BE2C (cell line): ENCODE measurements around the gene DUSP8.

Experiments
- DNase-seq: peaks from one replicate; pipeline ENCODE4 v3.0.0-alpha.2; 2020
- H3K27me3 ChIP-seq: fragments of 250-450 bp; sonication (Bioruptor Pico); 2 replicates; pipeline ENCODE4 v1.5.1; 2020; ENCODE audit warnings: mild to moderate bottlenecking
- H3K36me3 ChIP-seq: fragments of 250-450 bp; sonication (Bioruptor Pico); 2 replicates; pipeline ENCODE4 v1.5.1; 2020; ENCODE audit warnings: mild to moderate bottlenecking
- H3K4me1 ChIP-seq: fragments of 250-450 bp; sonication (Bioruptor Pico); 2 replicates; pipeline ENCODE4 v1.5.1; 2020
- H3K4me3 ChIP-seq: 2 replicates; pipeline ENCODE4 v1.5.1; 2011; ENCODE audit warnings: low read depth, low read length
- H3K9me3 ChIP-seq: fragments of 250-450 bp; sonication (Bioruptor Pico); 2 replicates; pipeline ENCODE4 v1.5.1; 2020
- TF ChIP-seq, protein P1 (sequence below): IDR thresholded peaks from 2 replicates; pipeline ENCODE4 v1.5.1; 2012; ENCODE audit warnings: mild to moderate bottlenecking, low read depth, low read length

Gene DUSP8

DNA sequence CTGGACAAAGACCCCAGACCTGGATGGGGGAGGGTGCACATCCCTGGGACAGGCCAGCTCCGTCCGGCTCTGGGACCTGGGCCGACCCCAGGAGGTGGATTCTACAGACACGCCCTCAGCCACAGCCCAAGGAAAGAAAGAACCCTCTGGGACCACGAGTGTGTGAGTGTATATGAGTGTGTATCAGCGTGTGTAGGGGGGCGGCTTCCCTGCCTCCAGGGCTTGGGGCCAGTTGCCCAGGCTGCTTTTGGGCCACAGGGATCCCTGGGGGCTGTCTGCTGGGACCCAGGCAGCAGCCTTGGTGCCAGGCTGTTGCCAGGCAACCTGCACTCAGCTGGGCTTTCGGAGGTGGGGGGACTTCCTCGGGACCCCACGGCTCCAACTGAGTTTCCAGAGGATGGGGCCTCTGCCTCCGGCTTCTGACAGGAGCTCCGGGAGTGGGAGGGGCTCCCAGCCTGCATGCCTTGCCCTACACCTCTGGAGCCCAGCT is 8.9 kb downstream of the DUSP8 start:
- Histone ChIP-seq H3K27me3 (no peaks in the 10 kb centered on the region), H3K4me3 (no peak overlapping the region), H3K4me1 (peaks cover 4% of the 10 kb centered on the region; the same call in 1 of the 2 replicates), H3K9me3 (no peaks in the 10 kb centered on the region), H3K36me3 (no peaks in the 10 kb centered on the region)
- no peak for DNase-seq
- TF ChIP-seq, protein P1, sequence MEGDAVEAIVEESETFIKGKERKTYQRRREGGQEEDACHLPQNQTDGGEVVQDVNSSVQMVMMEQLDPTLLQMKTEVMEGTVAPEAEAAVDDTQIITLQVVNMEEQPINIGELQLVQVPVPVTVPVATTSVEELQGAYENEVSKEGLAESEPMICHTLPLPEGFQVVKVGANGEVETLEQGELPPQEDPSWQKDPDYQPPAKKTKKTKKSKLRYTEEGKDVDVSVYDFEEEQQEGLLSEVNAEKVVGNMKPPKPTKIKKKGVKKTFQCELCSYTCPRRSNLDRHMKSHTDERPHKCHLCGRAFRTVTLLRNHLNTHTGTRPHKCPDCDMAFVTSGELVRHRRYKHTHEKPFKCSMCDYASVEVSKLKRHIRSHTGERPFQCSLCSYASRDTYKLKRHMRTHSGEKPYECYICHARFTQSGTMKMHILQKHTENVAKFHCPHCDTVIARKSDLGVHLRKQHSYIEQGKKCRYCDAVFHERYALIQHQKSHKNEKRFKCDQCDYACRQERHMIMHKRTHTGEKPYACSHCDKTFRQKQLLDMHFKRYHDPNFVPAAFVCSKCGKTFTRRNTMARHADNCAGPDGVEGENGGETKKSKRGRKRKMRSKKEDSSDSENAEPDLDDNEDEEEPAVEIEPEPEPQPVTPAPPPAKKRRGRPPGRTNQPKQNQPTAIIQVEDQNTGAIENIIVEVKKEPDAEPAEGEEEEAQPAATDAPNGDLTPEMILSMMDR: no peak

DNA sequence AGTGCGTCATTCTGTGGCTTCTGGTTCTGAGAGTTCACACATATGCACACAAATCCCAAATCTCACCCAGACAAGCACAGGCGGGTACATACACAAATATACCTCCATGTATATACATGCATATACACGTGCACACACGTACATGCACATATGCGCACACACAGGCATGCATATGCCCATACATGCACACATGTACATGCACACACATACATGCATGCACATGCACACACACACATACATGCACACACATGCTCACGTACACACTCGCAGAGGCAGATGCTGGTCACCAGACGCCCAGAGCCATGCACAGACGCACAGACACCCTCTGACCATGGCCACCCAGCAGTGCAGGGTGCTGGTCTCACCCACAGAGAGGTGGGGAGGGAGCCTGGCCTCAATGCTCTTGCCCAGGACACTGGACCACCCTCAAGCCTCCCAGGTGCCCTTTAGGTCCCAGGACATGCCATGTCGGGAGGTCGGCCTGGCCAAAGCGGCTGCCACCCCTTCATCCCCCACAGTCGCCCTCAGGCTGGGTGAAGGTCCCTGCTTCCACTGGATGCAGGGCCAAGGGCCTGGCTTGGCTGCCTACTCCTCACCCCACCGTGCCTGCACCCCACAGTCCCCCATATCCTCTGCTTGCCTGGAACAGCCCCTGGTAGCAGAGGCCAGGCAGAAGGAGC is 9.5 kb downstream of the DUSP8 start:
- Histone ChIP-seq H3K9me3 (no peaks in the 10 kb centered on the region), H3K27me3 (no peaks in the 10 kb centered on the region), H3K4me1 (peaks cover 4% of the 10 kb centered on the region; the same call in 1 of the 2 replicates), H3K36me3 (no peaks in the 10 kb centered on the region), H3K4me3 (no peak overlapping the region)
- DNase-seq: no peak
- TF ChIP-seq, protein P1: no peak

DNA sequence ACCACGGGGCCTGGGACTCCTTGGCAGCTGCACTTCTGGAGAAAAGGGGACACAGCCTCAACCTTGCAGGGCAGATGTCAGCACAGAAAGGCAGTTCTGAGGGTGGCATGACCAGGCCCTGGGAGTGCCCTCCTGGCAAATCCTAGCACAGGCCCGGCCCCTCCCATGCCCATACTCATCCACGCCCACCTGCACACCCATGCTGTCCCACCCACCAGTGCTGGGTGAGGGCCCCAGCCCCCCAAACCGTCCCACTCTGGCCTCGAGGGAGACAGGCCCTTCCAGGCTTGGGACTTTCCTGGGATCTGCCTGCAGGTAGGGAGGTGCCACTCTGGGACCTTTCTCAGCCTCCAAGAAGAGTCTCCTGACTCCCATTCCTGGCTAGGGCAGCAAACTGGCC is 10.1 kb downstream of the DUSP8 start:
- Histone ChIP-seq H3K4me1 (peaks cover 4% of the 10 kb centered on the region; the same call in 1 of the 2 replicates), H3K4me3 (no peak overlapping the region), H3K27me3 (no peaks in the 10 kb centered on the region), H3K36me3 (no peaks in the 10 kb centered on the region), H3K9me3 (no peaks in the 10 kb centered on the region)
- TF ChIP-seq, protein P1: no peak
- no peak for DNase-seq

DNA sequence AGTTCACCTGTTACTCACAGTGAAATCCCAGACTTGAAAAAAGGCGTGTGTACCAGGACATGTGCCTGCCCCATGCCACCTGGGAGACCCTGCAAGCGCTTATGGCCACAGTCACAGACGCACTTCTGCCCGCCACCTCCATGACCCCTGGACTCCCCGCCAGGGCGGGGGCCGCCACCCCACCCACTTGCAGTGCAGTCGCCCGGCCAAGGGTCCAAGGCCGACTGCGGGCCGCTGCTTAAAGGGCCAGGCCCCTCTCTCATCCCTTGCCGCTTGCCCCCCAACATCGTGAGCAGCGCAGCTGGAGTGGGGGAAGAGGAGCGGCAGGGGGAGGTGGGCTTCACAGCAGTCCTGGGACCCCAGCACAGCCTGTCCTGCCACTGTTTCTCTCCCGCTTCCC is 10.8 kb downstream of the DUSP8 start:
- TF ChIP-seq, protein P1: no peak
- Histone ChIP-seq H3K4me3 (no peak overlapping the region), H3K36me3 (no peaks in the 10 kb centered on the region), H3K27me3 (no peaks in the 10 kb centered on the region), H3K4me1 (peaks cover 4% of the 10 kb centered on the region; the same call in 1 of the 2 replicates), H3K9me3 (no peaks in the 10 kb centered on the region)
- DNase-seq: no peak

DNA sequence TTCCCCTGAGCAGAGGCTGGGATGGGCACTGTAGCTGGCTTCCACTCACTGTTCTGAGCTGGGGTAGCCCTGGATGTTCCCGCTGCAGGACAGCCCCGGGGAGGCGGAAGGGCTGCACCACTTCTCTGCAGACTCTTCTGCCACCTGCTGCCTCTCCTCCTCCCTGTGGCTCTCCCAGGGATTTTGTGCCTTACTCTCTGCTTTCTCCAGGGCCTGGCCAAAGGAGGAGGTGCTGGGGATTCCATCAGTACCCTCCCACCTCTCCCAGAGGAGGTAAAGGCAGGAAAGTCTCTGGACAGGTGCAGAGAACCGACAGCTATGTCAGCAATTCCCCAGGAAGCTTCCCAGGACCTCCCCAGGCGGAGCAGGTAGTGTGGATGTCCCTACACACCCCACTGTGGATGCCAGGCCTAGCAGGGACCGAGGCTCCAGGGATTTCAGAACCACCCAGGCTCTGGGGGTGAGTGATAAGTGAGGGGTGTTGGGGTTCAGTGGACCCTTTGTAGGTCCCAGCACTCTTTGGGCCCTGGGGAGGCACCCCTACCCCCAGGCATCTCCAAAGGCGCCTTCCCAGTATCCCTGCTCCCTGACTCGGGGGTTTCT is 11.3 kb downstream of the DUSP8 start:
- peaks cover 4% of the 10 kb centered on the region; the same call in 1 of the 2 replicates for H3K4me1 ChIP-seq
- no peaks in the 10 kb centered on the region for H3K36me3 ChIP-seq
- H3K9me3 ChIP-seq: no peaks in the 10 kb centered on the region
- no peak overlapping the region for H3K4me3 ChIP-seq
- no peaks in the 10 kb centered on the region for H3K27me3 ChIP-seq
- no peak for DNase-seq
- TF ChIP-seq, protein P1: no peak
